Lung (tissue), 12 donors: ENCODE data around the gene UROS. TPM values are rescaled to one million over a fixed set of nuclear protein-coding genes. Genes with fewer than 3 reads are reported as not detected.

Experiments used
- ATAC-seq: fragments of 200-7000 bp; cut with Tn5 transposase; one replicate; pipeline ENCODE4 v1.9.1; 2020; ENCODE audit warnings: moderate number of reproducible peaks; ENCODE audit not compliant: insufficient read depth, low FRiP score
- DNase-seq, 3 donors: peaks; one replicate each; pipeline ENCODE4 v3.0.0-alpha.2; 2013 to 2017
- H3K27ac ChIP-seq, 2 donors: one replicate each; pipeline ENCODE4 v1.5.1; 2013; ENCODE audit warnings: mild to moderate bottlenecking in 2 of 2, moderate library complexity in 2 of 2, control low read depth in 1 of 2, inconsistent platforms in 1 of 2, low read depth in 1 of 2, low read length in 1 of 2
- H3K27me3 ChIP-seq, 3 donors: one replicate each; pipeline ENCODE4 v1.5.1; 2013; ENCODE audit warnings: low read length in 2 of 3; ENCODE audit not compliant: control insufficient read depth in 3 of 3, insufficient read depth in 3 of 3
- H3K36me3 ChIP-seq, 4 donors: one replicate each; pipeline ENCODE4 v1.5.1; 2013; ENCODE audit warnings: low read length in 4 of 4, mild to moderate bottlenecking in 1 of 4, moderate library complexity in 1 of 4; ENCODE audit not compliant: control insufficient read depth in 4 of 4, insufficient read depth in 4 of 4
- H3K4me1 ChIP-seq, 5 donors: one replicate each; pipeline ENCODE4 v1.5.1; 2013; ENCODE audit warnings: low read length in 5 of 5, mild to moderate bottlenecking in 2 of 5, moderate library complexity in 1 of 5; ENCODE audit not compliant: control insufficient read depth in 5 of 5, insufficient read depth in 5 of 5
- H3K4me3 ChIP-seq: one replicate; pipeline ENCODE4 v1.5.1; 2013; ENCODE audit warnings: mild to moderate bottlenecking, control low read depth, moderate library complexity
- H3K9ac ChIP-seq, 2 donors: one replicate each; pipeline ENCODE4 v1.5.1; 2013; ENCODE audit warnings: low read length in 2 of 2, control low read depth in 1 of 2; ENCODE audit not compliant: insufficient read depth in 1 of 2
- H3K9me3 ChIP-seq, 4 donors: one replicate each; pipeline ENCODE4 v1.5.1; 2013; ENCODE audit warnings: low read length in 3 of 4, mild to moderate bottlenecking in 1 of 4, moderate library complexity in 1 of 4; ENCODE audit not compliant: control insufficient read depth in 4 of 4, insufficient read depth in 3 of 4
- WGBS, 2 donors: extraction: QIAGEN DNeasy Blood & Tissue Kit; methylation state at CpG; one replicate each; pipeline ENCODE4 v1.1.7; 2013; 5-methylcytosine and 5-hydroxymethylcytosine counted together
- polyA plus RNA-seq, 2 donors: library from polyadenylated mRNA; stranded (reverse); fragments of 200-250 nt; gene quantifications; one replicate each; pipeline ENCODE4 v1.2.1, GENCODE V29; 2013
- total RNA-seq, 2 donors: library from RNA; depleted of rRNA in 1 of 2; stranded (reverse); fragments of >200 nt in 1 of 2; gene quantifications; one replicate each; pipeline ENCODE4 v1.2.1, GENCODE V29; 2014 to 2021
- TF ChIP-seq, protein P1 (sequence below): IDR thresholded peaks from 2 replicates; pipeline ENCODE4 v1.5.1; 2012; ENCODE audit warnings: mild to moderate bottlenecking; ENCODE audit errors: control extremely low read depth, extremely low read depth
- donor health status: control.
- donor health status: control.
- donor health status: Bipolar disorder and iron deficiency.
- donor health status: healthy.
- donor health status: DM: yes; HTN: yes; CAD: no.

Gene UROS
- total and polyA plus RNA-seq, 4 donors = 29.8 to 45.5 (median 38.6) TPM

DNA sequence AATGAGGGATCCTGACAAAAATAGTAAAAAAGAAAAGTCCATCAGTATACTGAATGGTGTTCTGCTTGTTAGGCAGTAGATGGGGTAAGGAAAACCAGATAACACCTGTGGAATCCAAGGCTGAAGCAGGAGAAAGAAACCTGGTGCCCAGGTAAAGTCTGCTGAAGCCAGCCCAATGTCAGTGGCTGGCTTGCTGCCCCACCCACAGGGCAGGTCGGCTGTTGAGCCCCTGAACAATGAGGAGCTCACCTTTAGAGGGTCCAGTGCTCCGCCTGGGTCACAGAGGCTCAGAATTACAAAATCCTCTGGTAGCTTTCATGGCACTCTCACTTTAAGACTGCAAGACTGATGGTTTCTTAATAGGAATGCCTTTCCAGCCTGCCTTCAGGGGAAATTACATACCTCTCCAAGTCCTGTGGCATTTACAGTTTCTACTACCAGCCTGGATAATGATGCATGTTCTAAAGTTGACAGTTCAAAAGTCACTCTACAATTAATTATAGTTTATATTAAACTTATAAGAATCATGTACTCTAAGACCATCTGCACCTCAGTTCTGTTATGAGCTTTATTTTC, 34.2 kb upstream of the UROS start:
- Histone ChIP-seq H3K9ac (no peak overlapping the region), H3K4me3 (no peak overlapping the region), H3K27me3 (no peaks in the 10 kb centered on the region), H3K27ac (no peak overlapping the region), H3K36me3 (peaks cover 4 to 19% (median 9%) of the 10 kb centered on the region in 4 donors), H3K9me3 (no peaks in the 10 kb centered on the region), H3K4me1 (no peaks in the 10 kb centered on the region)
- 86 to 92% methylated on average over 2 of the region's 2 CpGs for WGBS, 2 donors
- TF ChIP-seq, protein P1, sequence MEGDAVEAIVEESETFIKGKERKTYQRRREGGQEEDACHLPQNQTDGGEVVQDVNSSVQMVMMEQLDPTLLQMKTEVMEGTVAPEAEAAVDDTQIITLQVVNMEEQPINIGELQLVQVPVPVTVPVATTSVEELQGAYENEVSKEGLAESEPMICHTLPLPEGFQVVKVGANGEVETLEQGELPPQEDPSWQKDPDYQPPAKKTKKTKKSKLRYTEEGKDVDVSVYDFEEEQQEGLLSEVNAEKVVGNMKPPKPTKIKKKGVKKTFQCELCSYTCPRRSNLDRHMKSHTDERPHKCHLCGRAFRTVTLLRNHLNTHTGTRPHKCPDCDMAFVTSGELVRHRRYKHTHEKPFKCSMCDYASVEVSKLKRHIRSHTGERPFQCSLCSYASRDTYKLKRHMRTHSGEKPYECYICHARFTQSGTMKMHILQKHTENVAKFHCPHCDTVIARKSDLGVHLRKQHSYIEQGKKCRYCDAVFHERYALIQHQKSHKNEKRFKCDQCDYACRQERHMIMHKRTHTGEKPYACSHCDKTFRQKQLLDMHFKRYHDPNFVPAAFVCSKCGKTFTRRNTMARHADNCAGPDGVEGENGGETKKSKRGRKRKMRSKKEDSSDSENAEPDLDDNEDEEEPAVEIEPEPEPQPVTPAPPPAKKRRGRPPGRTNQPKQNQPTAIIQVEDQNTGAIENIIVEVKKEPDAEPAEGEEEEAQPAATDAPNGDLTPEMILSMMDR = no peak
- DNase-seq = no peak
- no peak for ATAC-seq

DNA sequence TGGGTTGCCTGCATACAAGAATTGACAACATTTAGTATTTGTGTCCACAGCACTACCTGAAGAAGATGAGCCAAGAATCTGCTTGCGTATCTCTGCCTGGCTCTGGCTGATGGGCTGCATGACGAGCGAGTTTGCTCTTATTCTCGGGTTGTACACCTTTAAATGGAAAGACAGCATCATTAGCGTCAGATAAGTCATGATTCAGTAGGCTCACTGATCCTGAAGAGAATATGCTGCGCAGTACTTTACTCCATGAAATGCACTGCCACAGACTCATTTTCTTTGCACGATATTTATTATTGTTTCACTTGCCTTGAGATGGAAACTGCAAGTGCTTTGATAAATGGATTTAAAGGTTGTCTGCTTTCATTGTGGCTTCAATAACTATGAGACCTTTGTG, 29.4 kb upstream of the UROS start:
- Histone ChIP-seq H3K27ac (no peak overlapping the region), H3K4me3 (no peak overlapping the region), H3K9ac (no peak overlapping the region), H3K9me3 (peaks cover 0 to 2% (median 0%) of the 10 kb centered on the region in 4 donors), H3K27me3 (no peaks in the 10 kb centered on the region), H3K4me1 (no peaks in the 10 kb centered on the region), H3K36me3 (peaks cover 9 to 31% (median 14%) of the 10 kb centered on the region in 4 donors)
- 97 to 99% methylated on average over 7 of the region's 7 CpGs for WGBS, 2 donors
- DNase-seq = no peak
- TF ChIP-seq, protein P1 = no peak
- ATAC-seq = no peak

GRCh38 chr10:125850766-125851731, 28.0 kb upstream of the UROS start:
- H3K9me3 ChIP-seq = peaks cover 0 to 2% (median 0%) of the 10 kb centered on the region in 4 donors
- DNase-seq (no peak), ATAC-seq (no peak)
- no peak overlapping the region for H3K9ac ChIP-seq
- H3K36me3 ChIP-seq = peaks cover 9 to 31% (median 17%) of the 10 kb centered on the region in 4 donors
- H3K27me3 ChIP-seq = no peaks in the 10 kb centered on the region
- H3K4me1 ChIP-seq = no peaks in the 10 kb centered on the region
- TF ChIP-seq, protein P1 = no peak
- no peak overlapping the region for H3K27ac ChIP-seq
- WGBS, 2 donors = 96 to 97% methylated on average over 2 of the region's 2 CpGs
- H3K4me3 ChIP-seq = no peak overlapping the region
